ENCODE results near the gene CADPS.

DNA sequence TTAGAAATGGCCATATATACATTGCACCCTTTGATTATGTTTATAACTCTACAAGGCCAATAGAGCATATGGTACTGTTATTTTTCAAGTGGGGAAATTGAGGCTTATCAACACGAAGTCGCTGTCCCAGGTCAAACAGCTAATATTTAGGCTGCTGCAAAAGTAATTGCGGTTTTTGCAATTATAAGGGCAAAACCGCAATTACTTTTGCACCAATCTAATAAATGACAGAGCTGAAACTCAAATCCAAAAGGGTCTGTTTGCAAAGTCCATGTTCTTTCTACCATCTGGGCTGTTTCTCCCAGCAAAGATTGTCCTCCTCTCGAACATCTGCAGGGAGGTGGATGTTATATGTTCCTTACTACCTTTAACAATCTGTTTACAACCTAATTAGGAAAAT is 147.2 kb downstream of the CADPS start:
- TF ChIP-seq, protein P1, sequence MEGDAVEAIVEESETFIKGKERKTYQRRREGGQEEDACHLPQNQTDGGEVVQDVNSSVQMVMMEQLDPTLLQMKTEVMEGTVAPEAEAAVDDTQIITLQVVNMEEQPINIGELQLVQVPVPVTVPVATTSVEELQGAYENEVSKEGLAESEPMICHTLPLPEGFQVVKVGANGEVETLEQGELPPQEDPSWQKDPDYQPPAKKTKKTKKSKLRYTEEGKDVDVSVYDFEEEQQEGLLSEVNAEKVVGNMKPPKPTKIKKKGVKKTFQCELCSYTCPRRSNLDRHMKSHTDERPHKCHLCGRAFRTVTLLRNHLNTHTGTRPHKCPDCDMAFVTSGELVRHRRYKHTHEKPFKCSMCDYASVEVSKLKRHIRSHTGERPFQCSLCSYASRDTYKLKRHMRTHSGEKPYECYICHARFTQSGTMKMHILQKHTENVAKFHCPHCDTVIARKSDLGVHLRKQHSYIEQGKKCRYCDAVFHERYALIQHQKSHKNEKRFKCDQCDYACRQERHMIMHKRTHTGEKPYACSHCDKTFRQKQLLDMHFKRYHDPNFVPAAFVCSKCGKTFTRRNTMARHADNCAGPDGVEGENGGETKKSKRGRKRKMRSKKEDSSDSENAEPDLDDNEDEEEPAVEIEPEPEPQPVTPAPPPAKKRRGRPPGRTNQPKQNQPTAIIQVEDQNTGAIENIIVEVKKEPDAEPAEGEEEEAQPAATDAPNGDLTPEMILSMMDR (IDR thresholded peaks at IDR 0.05; ENCODE audit: low read length): no peak
- TF ChIP-seq EZH2 (IDR thresholded peaks at IDR 0.05; ENCODE audit: borderline replicate concordance, low read length): no peak

Data from OCI-LY1 (cell line).